DND-41 (cell line): ENCODE measurements around the gene VTI1A.

ENCODE experiments used
- ATAC-seq: fragments of 200-7000 bp; cut with Tn5 transposase; 3 replicates; pipeline ENCODE4 v1.9.1; 2021; ENCODE audit warnings: low read depth; ENCODE audit not compliant: insufficient read depth
- DNase-seq: peaks from one replicate; pipeline ENCODE4 v3.0.0-alpha.2; 2020
- H2AFZ ChIP-seq: 2 replicates; pipeline ENCODE4 v1.6.0; 2012; ENCODE audit warnings: low read depth, low read length
- H3K27ac ChIP-seq: 2 replicates; pipeline ENCODE4 v1.5.1; 2012; ENCODE audit warnings: low read length, inconsistent platforms
- H3K27me3 ChIP-seq: fragments of 200-600 bp; sonication (generic); 2 replicates; pipeline ENCODE4 v1.6.0; 2012; ENCODE audit warnings: low read length, mild to moderate bottlenecking, inconsistent platforms; ENCODE audit not compliant: insufficient read depth, poor library complexity
- H3K36me3 ChIP-seq: 2 replicates; pipeline ENCODE4 v1.5.1; 2012; ENCODE audit warnings: low read length, inconsistent platforms; ENCODE audit not compliant: insufficient read depth
- H3K4me1 ChIP-seq: 2 replicates; pipeline ENCODE4 v1.5.1; 2012; ENCODE audit warnings: mild to moderate bottlenecking, low read length; ENCODE audit not compliant: insufficient read depth
- H3K4me2 ChIP-seq: 2 replicates; pipeline ENCODE4 v1.6.0; 2012; ENCODE audit warnings: mild to moderate bottlenecking, moderate library complexity, low read length, inconsistent platforms; ENCODE audit not compliant: insufficient read depth
- H3K4me3 ChIP-seq, 2 experiments: fragments of 200-600 bp in 1 of 2; shearing (Covaris generic) in 1 of 2; 2 replicates each; pipeline ENCODE4 v1.5.1; 2012 to 2016; ENCODE audit warnings: inconsistent platforms in 2 of 2, low read length in 2 of 2, mild to moderate bottlenecking in 2 of 2, low read depth in 1 of 2, moderate library complexity in 1 of 2
- H3K79me2 ChIP-seq: 2 replicates; pipeline ENCODE4 v1.6.0; 2012; ENCODE audit warnings: low read length, inconsistent platforms; ENCODE audit not compliant: insufficient read depth
- H3K9ac ChIP-seq: 2 replicates; pipeline ENCODE4 v1.6.0; 2012; ENCODE audit warnings: low read depth, mild to moderate bottlenecking, inconsistent platforms, low read length, moderate library complexity
- H3K9me3 ChIP-seq: 2 replicates; pipeline ENCODE4 v1.5.1; 2012; ENCODE audit warnings: low read length, moderate library complexity, mild to moderate bottlenecking, inconsistent platforms; ENCODE audit not compliant: insufficient read depth, severe bottlenecking
- H4K20me1 ChIP-seq: 2 replicates; pipeline ENCODE4 v1.6.0; 2012; ENCODE audit warnings: low read length; ENCODE audit not compliant: insufficient read depth
- CTCF ChIP-seq: IDR thresholded peaks from 2 replicates; pipeline ENCODE4 v1.5.1; 2012; ENCODE audit warnings: borderline replicate concordance, low read length, moderate library complexity, mild to moderate bottlenecking; ENCODE audit not compliant: poor library complexity, severe bottlenecking; ENCODE audit errors: extremely low read depth
- EZH2 ChIP-seq: IDR thresholded peaks from 3 replicates; pipeline ENCODE4 v1.6.1; 2012; ENCODE audit warnings: borderline replicate concordance, low read depth, mild to moderate bottlenecking, moderate library complexity, low read length, inconsistent platforms; ENCODE audit not compliant: severe bottlenecking

The VTI1A gene

GRCh38 chr10:112843623-112844022, 396.6 kb downstream of the VTI1A start:
- no peak overlapping the region for H3K4me2 ChIP-seq
- H3K9ac ChIP-seq: no peak overlapping the region
- DNase-seq: no peak
- no peaks in the 10 kb centered on the region for H3K36me3 ChIP-seq
- H2AFZ ChIP-seq: no peak overlapping the region
- no peak for ATAC-seq
- TF ChIP-seq CTCF (no peak), EZH2 (no peak)
- H3K9me3 ChIP-seq: peaks cover 11% of the 10 kb centered on the region
- H3K27ac ChIP-seq: no peak overlapping the region
- no peaks in the 10 kb centered on the region for H3K27me3 ChIP-seq
- no peak overlapping the region for H3K4me3 ChIP-seq
- no peaks in the 10 kb centered on the region for H4K20me1 ChIP-seq
- no peaks in the 10 kb centered on the region for H3K4me1 ChIP-seq
- no peaks in the 10 kb centered on the region for H3K79me2 ChIP-seq

GRCh38 chr10:112844681-112845544, 397.9 kb downstream of the VTI1A start:
- Histone ChIP-seq H3K4me2 (no peak overlapping the region), H3K9me3 (peaks cover 11% of the 10 kb centered on the region), H3K36me3 (no peaks in the 10 kb centered on the region), H3K27ac (no peak overlapping the region), H4K20me1 (no peaks in the 10 kb centered on the region), H3K79me2 (no peaks in the 10 kb centered on the region), H3K9ac (no peak overlapping the region), H3K4me1 (no peaks in the 10 kb centered on the region), H2AFZ (no peak overlapping the region), H3K27me3 (no peaks in the 10 kb centered on the region), H3K4me3 (no peak overlapping the region)
- DNase-seq: no peak
- no peak for ATAC-seq
- TF ChIP-seq EZH2: no peak
- TF ChIP-seq CTCF: no peak

GRCh38 chr10:112847778-112848177, 400.8 kb downstream of the VTI1A start:
- H3K4me2 ChIP-seq: no peak overlapping the region
- no peak overlapping the region for H3K9ac ChIP-seq
- peaks cover 11% of the 10 kb centered on the region for H3K9me3 ChIP-seq
- H2AFZ ChIP-seq: no peak overlapping the region
- no peaks in the 10 kb centered on the region for H3K4me1 ChIP-seq
- ATAC-seq (no peak), DNase-seq (no peak)
- no peaks in the 10 kb centered on the region for H3K27me3 ChIP-seq
- TF ChIP-seq CTCF (no peak), EZH2 (no peak)
- H4K20me1 ChIP-seq: no peaks in the 10 kb centered on the region
- H3K79me2 ChIP-seq: no peaks in the 10 kb centered on the region
- no peak overlapping the region for H3K4me3 ChIP-seq
- no peak overlapping the region for H3K27ac ChIP-seq
- H3K36me3 ChIP-seq: no peaks in the 10 kb centered on the region
